Dermis microvascular lymphatic vessel endothelial cell (primary cell): ENCODE results near the gene SYPL1. TPM values are rescaled to one million over a fixed set of nuclear protein-coding genes. Genes with fewer than 3 reads are reported as not detected.

Experiments
- DNase-seq, 2 donors: peaks; one replicate each; pipeline versions ENCODE4 v3.0.0 to v3.0.0-alpha.2; 2010; ENCODE audit warnings: low read depth in 2 of 2
- total RNA-seq: library from RNA; depleted of rRNA; stranded (reverse); fragments of >200 nt; gene quantifications from 2 replicates; pipeline ENCODE4 v1.2.1, GENCODE V29; 2014

The SYPL1 gene
- total RNA-seq, 1 donor from 2014 or later, result 70.1 TPM

GRCh38 chr7:106067678-106068077 lies 44.4 kb downstream of the SYPL1 start:
- DNase-seq, result no peak

GRCh38 chr7:106065575-106066500 lies 46.3 kb downstream of the SYPL1 start:
- DNase-seq, result peak in 1 of 2 donors; percentile 28

- peak; percentile 69 to 90 for DNase-seq
These were observed 47.1 kb downstream of the SYPL1 start for GRCh38 chr7:106064771-106065574.

GRCh38 chr7:106064316-106064715 lies 47.8 kb downstream of the SYPL1 start:
- no peak for DNase-seq

GRCh38 chr7:106063692-106064091 lies 48.4 kb downstream of the SYPL1 start:
- DNase-seq, result no peak

GRCh38 chr7:106063024-106063423 lies 49.1 kb downstream of the SYPL1 start:
- no peak for DNase-seq

GRCh38 chr7:106062521-106062931 lies 49.6 kb downstream of the SYPL1 start:
- no peak for DNase-seq

- no peak for DNase-seq
These were observed 50.1 kb downstream of the SYPL1 start for GRCh38 chr7:106062006-106062405.

GRCh38 chr7:106061301-106061979 lies 50.7 kb downstream of the SYPL1 start:
- DNase-seq, result no peak

GRCh38 chr7:106060394-106060920 lies 51.7 kb downstream of the SYPL1 start:
- DNase-seq, result no peak

GRCh38 chr7:106059556-106059955 lies 52.6 kb downstream of the SYPL1 start:
- DNase-seq, result no peak

GRCh38 chr7:106058928-106059324 lies 53.2 kb downstream of the SYPL1 start:
- DNase-seq, result no peak

- DNase-seq, result no peak
These were observed 53.9 kb downstream of the SYPL1 start for GRCh38 chr7:106057962-106058927.

- no peak for DNase-seq
These were observed 54.7 kb downstream of the SYPL1 start for GRCh38 chr7:106057204-106057961.

- DNase-seq, result peak; percentile 65 to 82
These were observed 55.5 kb downstream of the SYPL1 start for GRCh38 chr7:106056513-106057203.

- DNase-seq, result no peak
These were observed 57.1 kb downstream of the SYPL1 start for GRCh38 chr7:106054971-106055532.

GRCh38 chr7:106054156-106054910 lies 57.8 kb downstream of the SYPL1 start:
- no peak for DNase-seq

GRCh38 chr7:106053109-106053508 lies 59.0 kb downstream of the SYPL1 start:
- DNase-seq, result no peak
